Heart left ventricle (tissue), 16 donors: Measurements from ENCODE around the gene ZNHIT3. TPM values are rescaled to one million over a fixed set of nuclear protein-coding genes. Genes with fewer than 3 reads are reported as not detected.

Experiments
- ATAC-seq, 4 donors: fragments of 200-7000 bp; cut with Tn5 transposase; one replicate each; pipeline ENCODE4 v1.9.1; 2020 to 2022; ENCODE audit warnings: moderate library complexity in 4 of 4, mild to moderate bottlenecking in 3 of 4, moderate number of reproducible peaks in 1 of 4
- DNase-seq, 5 donors: peaks; one replicate each; pipeline ENCODE4 v3.0.0-alpha.2; 2020
- H3K27ac ChIP-seq, 12 donors: fragments of 200-600 bp; sonication (generic) in 4 of 12; one replicate each; pipeline versions ENCODE4 v1.5.0 to v1.8.0; 2016 to 2022; ENCODE audit warnings: mild to moderate bottlenecking in 2 of 12
- H3K27me3 ChIP-seq, 9 donors: fragments of 200-600 bp; sonication (generic) in 2 of 9; one replicate each; pipeline versions ENCODE4 v1.5.1 to v1.8.0; 2016 to 2022; ENCODE audit warnings: mild to moderate bottlenecking in 3 of 9
- H3K36me3 ChIP-seq, 9 donors: fragments of 200-600 bp; sonication (generic) in 2 of 9; one replicate each; pipeline versions ENCODE4 v1.5.0 to v1.8.0; 2018 to 2022; ENCODE audit warnings: mild to moderate bottlenecking in 2 of 9
- H3K4me1 ChIP-seq, 12 donors: fragments of 200-600 bp; sonication (generic) in 4 of 12; one replicate each; pipeline versions ENCODE4 v1.5.0 to v1.8.0; 2016 to 2022; ENCODE audit warnings: mild to moderate bottlenecking in 3 of 12
- H3K4me3 ChIP-seq, 12 donors: fragments of 200-600 bp; sonication (generic) in 4 of 12; one replicate each; pipeline versions ENCODE4 v1.5.0 to v1.8.0; 2017 to 2022; ENCODE audit warnings: mild to moderate bottlenecking in 9 of 12, moderate library complexity in 4 of 12
- H3K9me3 ChIP-seq, 12 donors: fragments of 200-600 bp; sonication (generic) in 4 of 12; one replicate each; pipeline versions ENCODE4 v1.5.0 to v1.8.0; 2016 to 2022; ENCODE audit warnings: mild to moderate bottlenecking in 1 of 12
- POLR2A ChIP-seq, 2 donors: fragments of 450-650 bp; IDR thresholded peaks; one replicate each; pipeline ENCODE4 v1.6.1; 2017; ENCODE audit warnings: antibody characterized with exemption in 2 of 2, mild to moderate bottlenecking in 2 of 2, moderate library complexity in 2 of 2
- WGBS, 4 donors: extraction: QIAGEN DNeasy Blood & Tissue Kit in 2 of 4; methylation state at CpG; one replicate each; pipeline versions ENCODE4 v1.1.5 to v1.1.7; 2013 to 2018; 5-methylcytosine and 5-hydroxymethylcytosine counted together
- intact Hi-C, 10 donors: fragments of 100-400 bp; cut with DNase I; formaldehyde crosslinking; loops; one replicate each; pipeline versions ENCODE4 v1.11.1 to v1.14.2; 2022
- polyA plus RNA-seq, 2 donors: library from polyadenylated mRNA; stranded (reverse); fragments of 200-250 nt; gene quantifications; one replicate each; pipeline ENCODE4 v1.2.3, GENCODE V29; 2013
- total RNA-seq, 9 donors: library from RNA; depleted of rRNA in 2 of 9; stranded (reverse); fragments of >200 nt in 2 of 9; fragmentation: NEBNext Ultra II Directional in 3 of 9; extraction: Animal tissue kit (Norgen Biotek cat#: 25700) in 3 of 9; gene quantifications; one replicate each; pipeline versions ENCODE4 v1.1.0 to v1.2.4, GENCODE V29; 2016 to 2023
- TF ChIP-seq, protein P1 (sequence below), 12 donors: fragments of 200-600 bp; sonication (generic) in 4 of 12; IDR thresholded peaks; one replicate each; pipeline versions ENCODE4 v1.5.0 to v1.8.0; 2018 to 2022; ENCODE audit warnings: antibody characterized with exemption in 12 of 12, mild to moderate bottlenecking in 5 of 12
- donor health status: ischemic (EF 13 %, LVEDD 7.1; RV severe dilation, severe dysfunction).
- donor health status: healthy with polysubstance abuse.
- donor health status: DM: no; HTN: yes; CAD: no.
- donor health status: DM: no; HTN: no; CAD: no.
- donor health status: ischemic (EF 25% LVEDD 6.9; RV normal size, moderate dysfunction).
- donor health status: ischemic (EF 25% LVEDD 5.7; RV mildly dilated, moderate dysfunction).
- donor health status: healthy.
- donor health status: DM: yes; HTN: yes; CAD: no.
- donor health status: ischemic (EF 35%, LVEDD 5.7; RV mildly dilated, moderate dysfunction).
- donor health status: nonischemic (EF 11% LVEDD 7.7; RV severe dilation, severe dysfunction).
- donor health status: DM: yes; HTN: yes; CAD: no.
- donor health status: PGD.
- donor health status: ischemic (EF 29% LVEDD 5.4; RV normal size, mild dysfunction).
- donor health status: nonischemic (EF 23%, LVEDD 6.1; RV moderate dilation, normal function).

Gene ZNHIT3
- total and polyA plus RNA-seq, 11 donors: 14.8 to 41.2 (median 23.1) TPM

DNA sequence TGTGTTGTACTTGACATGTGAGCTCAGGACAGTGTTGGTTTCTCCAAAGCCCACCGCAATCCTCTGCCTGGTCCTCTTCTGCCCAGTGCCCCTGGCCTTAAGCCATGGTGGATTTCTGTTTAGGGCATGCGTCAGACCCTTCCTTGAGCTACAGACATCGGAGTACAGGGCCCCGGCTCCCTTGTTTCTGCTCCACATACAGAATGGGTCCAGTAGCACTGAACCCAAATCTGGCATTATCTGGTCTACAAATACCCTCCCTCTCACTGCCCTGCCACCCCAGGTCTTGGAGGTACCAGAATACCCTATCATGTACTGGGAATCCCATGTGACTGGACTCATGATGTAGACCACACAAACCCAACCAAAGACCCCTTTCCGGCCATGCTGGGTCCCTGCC is 27.4 kb upstream of the ZNHIT3 start:
- Histone ChIP-seq H3K4me1 (peaks cover 0 to 4% (median 0%) of the 10 kb centered on the region in 12 donors), H3K9me3 (no peaks in the 10 kb centered on the region), H3K4me3 (no peak overlapping the region), H3K27ac (no peak overlapping the region), H3K27me3 (peaks cover 0 to 28% (median 6%) of the 10 kb centered on the region in 9 donors), H3K36me3 (no peaks in the 10 kb centered on the region)
- 80 to 100% (median 92%) methylated on average over 1 to 5 of the region's 5 CpGs for WGBS, 4 donors
- ATAC-seq (no peak), DNase-seq (no peak)
- intact Hi-C loops: no loop called here
- TF ChIP-seq POLR2A (IDR thresholded peaks at IDR 0.05): no peak

DNA sequence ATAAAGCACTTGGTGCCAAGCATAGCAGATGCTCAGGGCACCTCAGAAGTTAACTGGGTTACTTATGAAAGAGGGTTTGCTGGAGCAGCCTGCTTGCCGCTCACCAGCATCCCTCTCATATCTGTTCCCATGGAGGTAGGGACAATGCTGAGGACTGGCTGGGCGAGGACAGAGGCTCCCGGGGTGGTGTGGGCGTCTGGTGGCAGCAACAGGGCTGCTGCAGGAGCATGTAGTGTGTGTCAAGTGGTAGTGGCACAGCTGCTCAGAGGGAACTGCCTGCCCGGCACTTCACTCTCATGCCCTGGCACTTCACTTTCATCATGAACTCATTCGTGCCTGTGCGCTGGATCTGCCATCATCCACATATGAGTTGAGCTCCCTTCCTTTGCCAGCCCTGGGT is 26.9 kb upstream of the ZNHIT3 start:
- H3K27me3 ChIP-seq: peaks cover 0 to 33% (median 7%) of the 10 kb centered on the region in 9 donors
- TF ChIP-seq, protein P1, sequence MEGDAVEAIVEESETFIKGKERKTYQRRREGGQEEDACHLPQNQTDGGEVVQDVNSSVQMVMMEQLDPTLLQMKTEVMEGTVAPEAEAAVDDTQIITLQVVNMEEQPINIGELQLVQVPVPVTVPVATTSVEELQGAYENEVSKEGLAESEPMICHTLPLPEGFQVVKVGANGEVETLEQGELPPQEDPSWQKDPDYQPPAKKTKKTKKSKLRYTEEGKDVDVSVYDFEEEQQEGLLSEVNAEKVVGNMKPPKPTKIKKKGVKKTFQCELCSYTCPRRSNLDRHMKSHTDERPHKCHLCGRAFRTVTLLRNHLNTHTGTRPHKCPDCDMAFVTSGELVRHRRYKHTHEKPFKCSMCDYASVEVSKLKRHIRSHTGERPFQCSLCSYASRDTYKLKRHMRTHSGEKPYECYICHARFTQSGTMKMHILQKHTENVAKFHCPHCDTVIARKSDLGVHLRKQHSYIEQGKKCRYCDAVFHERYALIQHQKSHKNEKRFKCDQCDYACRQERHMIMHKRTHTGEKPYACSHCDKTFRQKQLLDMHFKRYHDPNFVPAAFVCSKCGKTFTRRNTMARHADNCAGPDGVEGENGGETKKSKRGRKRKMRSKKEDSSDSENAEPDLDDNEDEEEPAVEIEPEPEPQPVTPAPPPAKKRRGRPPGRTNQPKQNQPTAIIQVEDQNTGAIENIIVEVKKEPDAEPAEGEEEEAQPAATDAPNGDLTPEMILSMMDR (IDR thresholded peaks at IDR 0.05): no peak
- TF ChIP-seq POLR2A (IDR thresholded peaks at IDR 0.05): no peak
- intact Hi-C loops: no loop called here
- H3K27ac ChIP-seq: no peak overlapping the region
- no peaks in the 10 kb centered on the region for H3K36me3 ChIP-seq
- 57 to 89% (median 71%) methylated on average over 4 to 7 of the region's 7 CpGs for WGBS, 4 donors
- H3K4me3 ChIP-seq: no peak overlapping the region
- ATAC-seq (no peak), DNase-seq (no peak)
- no peaks in the 10 kb centered on the region for H3K9me3 ChIP-seq
- H3K4me1 ChIP-seq: peaks cover 0 to 9% (median 0%) of the 10 kb centered on the region in 12 donors

DNA sequence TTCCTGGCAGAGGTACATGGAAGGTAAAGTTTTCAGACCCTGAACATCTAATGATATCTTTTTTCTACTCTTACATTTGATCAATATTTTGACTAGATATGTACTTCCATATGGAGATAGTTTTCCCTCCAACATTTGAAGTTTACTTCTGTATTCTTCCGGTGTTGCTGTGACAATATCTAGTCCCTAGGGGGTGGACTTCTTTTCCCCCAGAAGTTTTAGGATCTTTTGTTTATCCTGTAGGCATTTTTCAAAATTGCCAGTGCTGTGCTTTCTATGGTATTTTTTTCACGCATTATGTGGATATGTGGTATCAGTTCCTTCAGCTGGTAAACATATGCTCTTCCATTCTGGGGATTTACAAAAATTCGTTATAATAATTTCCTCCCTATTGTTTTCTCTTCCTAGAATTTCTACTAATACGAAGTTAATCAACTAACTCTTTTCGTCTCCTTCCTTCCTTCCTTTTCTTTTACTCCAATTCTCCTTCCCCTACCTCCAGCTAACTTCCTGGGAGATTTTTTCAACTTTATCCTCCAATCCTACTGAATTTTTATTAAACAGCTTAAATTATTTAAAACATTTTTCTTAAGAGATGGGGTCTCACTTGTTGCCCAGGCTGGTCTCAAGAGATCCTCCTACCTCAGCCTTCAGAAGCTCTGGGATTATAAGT is 26.1 kb upstream of the ZNHIT3 start:
- H3K36me3 ChIP-seq: no peaks in the 10 kb centered on the region
- WGBS, 4 donors: 50 to 67% (median 62%) methylated on average over 5 of the region's 5 CpGs
- peaks cover 0 to 41% (median 15%) of the 10 kb centered on the region in 9 donors for H3K27me3 ChIP-seq
- no peak overlapping the region for H3K4me3 ChIP-seq
- H3K27ac ChIP-seq: no peak overlapping the region
- TF ChIP-seq, protein P1 (IDR thresholded peaks at IDR 0.05): no peak
- no peak for TF ChIP-seq POLR2A (IDR thresholded peaks at IDR 0.05)
- intact Hi-C loops: no loop called here
- ATAC-seq: no peak
- H3K4me1 ChIP-seq: peaks cover 0 to 11% (median 0%) of the 10 kb centered on the region in 12 donors
- H3K9me3 ChIP-seq: no peaks in the 10 kb centered on the region
- DNase-seq: no peak

DNA sequence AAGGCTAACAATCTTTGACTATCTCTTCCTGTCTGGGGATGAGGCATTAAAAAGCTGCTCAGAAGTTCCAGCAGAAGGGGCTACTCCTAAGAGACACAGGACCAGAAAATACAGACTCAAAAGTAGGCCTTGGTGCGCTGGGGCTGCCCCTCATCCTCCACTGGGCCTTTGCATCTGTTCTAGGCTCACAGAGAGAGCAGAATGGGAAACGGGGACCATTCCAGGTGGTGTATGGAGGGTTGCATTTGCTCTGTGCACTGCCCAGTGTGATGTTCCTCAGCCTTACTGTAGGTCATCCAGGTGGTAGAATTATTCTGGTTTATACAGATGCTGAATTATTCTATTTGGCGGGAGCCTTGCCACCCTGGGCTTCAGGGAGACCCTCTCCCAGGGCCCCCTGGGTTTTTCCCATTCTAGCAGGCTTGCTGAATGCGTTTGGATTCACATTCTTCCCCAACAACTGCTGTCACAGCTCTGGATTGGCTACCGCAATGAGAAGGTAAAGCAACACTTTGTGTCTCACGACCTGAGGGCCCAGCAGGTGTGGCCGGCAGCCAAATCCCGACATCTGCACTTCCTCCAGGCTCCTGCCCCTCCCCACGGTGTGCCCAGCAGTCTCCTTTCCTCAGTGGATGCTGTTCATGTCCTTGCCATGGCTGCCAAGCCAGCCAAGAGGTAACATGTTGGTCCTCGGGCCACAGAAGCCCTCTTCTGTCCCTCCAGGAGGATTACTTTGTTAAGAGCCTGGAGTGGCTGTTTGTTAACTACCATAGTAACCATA is 25.0 kb upstream of the ZNHIT3 start:
- peaks cover 0 to 11% (median 0%) of the 10 kb centered on the region in 12 donors for H3K4me1 ChIP-seq
- peaks cover 2 to 49% (median 21%) of the 10 kb centered on the region in 9 donors for H3K27me3 ChIP-seq
- no peak for DNase-seq
- no peak overlapping the region for H3K4me3 ChIP-seq
- no peak for TF ChIP-seq POLR2A (IDR thresholded peaks at IDR 0.05)
- TF ChIP-seq, protein P1 (IDR thresholded peaks at IDR 0.05): no peak
- WGBS, 4 donors: 51 to 66% (median 58%) methylated on average over 10 of the region's 10 CpGs
- H3K27ac ChIP-seq: no peak overlapping the region
- no peak for ATAC-seq
- no peaks in the 10 kb centered on the region for H3K9me3 ChIP-seq
- H3K36me3 ChIP-seq: no peaks in the 10 kb centered on the region
- intact Hi-C loops: no loop called here
